Measurements from ENCODE around the gene SEC31B. TPM values are rescaled to one million over a fixed set of nuclear protein-coding genes. Genes with fewer than 3 reads are reported as not detected.

SEC31B gene
- total and polyA plus RNA-seq, 9 of the 15 experiments (the other 6 are each of a cell fraction or from before 2014, with no cell fraction given) = 0.91 to 7.0 (median 2.4) TPM

DNA sequence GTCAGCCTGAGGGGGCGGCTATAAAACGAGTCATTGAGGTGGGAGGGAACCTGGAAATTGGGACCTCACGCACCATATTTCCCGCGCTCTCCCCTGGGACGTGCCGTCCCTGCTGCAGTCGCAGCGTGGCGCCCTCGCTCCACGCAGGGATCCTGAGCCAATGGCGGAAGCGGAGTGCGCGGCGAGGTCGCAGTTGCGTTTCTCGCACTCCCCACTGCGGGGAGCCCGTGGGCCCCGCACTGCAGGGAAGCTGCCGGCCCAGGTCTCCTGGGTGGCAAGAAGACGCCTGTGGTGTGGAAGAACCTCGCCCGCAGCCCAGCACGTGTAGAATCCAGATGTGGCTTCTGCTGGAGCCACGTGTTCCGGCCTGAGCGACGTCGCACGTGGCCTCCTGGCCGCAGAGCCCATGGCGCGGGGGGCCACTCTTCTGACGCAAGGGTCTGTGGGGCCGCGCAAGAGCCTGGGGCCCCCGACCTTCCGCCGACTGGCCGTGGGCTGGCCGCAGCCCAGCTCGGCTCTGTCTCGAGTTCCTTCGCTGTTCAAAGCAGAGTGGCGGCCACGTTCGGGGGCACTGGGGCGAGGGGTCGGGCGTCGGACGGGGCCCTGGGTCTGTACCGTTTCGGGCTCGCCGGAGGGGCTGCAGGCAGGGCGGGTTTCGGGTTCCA lies 42.5 kb upstream of the SEC31B start (continued):
- TF ChIP-seq CHD4 (IDR thresholded peaks at IDR 0.05; ENCODE audit: insufficient read depth, insufficient replicate concordance, low read depth, low read length, poor library complexity, severe bottlenecking) (no peak), RBFOX2 (IDR thresholded peaks at IDR 0.05; ENCODE audit: low read depth, low read length) (no peak), FOXJ2 (tag; IDR thresholded peaks at IDR 0.05) (no peak), NR0B1 (IDR thresholded peaks at IDR 0.05; ENCODE audit: partially characterized antibody) (no peak), TFAM (CRISPR knock-in tag; conservative IDR thresholded peaks at IDR 0.05) (no peak), NCOA2 (IDR thresholded peaks at IDR 0.05; ENCODE audit: partially characterized antibody in 2 of 2) (no peak), E2F8 (IDR thresholded peaks at IDR 0.05; ENCODE audit: low read depth, partially characterized antibody) (no peak), MCM5 (IDR thresholded peaks at IDR 0.05; ENCODE audit: low read depth) (no peak), HNRNPUL1 (IDR thresholded peaks at IDR 0.05; ENCODE audit: low read length) (no peak), MEF2A (IDR thresholded peaks at IDR 0.05; ENCODE audit: control insufficient read depth, low read depth, low read length) (no peak), ZMIZ1 (IDR thresholded peaks at IDR 0.05; ENCODE audit: low read depth in 2 of 2, low read length in 2 of 2) (no peak), CHD2 (IDR thresholded peaks at IDR 0.05; ENCODE audit: low read depth, low read length) (no peak), ZNF445 (CRISPR knock-in tag; IDR thresholded peaks at IDR 0.05; ENCODE audit: low read depth) (no peak), ZNF3 (CRISPR knock-in tag; IDR thresholded peaks at IDR 0.05) (no peak), YY1 (IDR thresholded peaks at IDR 0.05; ENCODE audit: borderline replicate concordance in 1 of 3, control insufficient read depth in 1 of 3, extremely low read depth in 1 of 3, insufficient read depth in 3 of 3, insufficient read length in 1 of 3, insufficient replicate concordance in 2 of 3, low read depth in 1 of 3, low read length in 2 of 3) (peak; percentile 8 to 85 (median 82)), ZNF311 (CRISPR knock-in tag; IDR thresholded peaks at IDR 0.05) (no peak), KLF16 (IDR thresholded peaks at IDR 0.05) (no peak)
- TF ChIP-seq, protein P1, sequence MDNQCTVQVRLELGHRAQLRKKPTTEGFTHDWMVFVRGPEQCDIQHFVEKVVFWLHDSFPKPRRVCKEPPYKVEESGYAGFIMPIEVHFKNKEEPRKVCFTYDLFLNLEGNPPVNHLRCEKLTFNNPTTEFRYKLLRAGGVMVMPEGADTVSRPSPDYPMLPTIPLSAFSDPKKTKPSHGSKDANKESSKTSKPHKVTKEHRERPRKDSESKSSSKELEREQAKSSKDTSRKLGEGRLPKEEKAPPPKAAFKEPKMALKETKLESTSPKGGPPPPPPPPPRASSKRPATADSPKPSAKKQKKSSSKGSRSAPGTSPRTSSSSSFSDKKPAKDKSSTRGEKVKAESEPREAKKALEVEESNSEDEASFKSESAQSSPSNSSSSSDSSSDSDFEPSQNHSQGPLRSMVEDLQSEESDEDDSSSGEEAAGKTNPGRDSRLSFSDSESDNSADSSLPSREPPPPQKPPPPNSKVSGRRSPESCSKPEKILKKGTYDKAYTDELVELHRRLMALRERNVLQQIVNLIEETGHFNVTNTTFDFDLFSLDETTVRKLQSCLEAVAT (IDR thresholded peaks at IDR 0.05) = no peak
